Measurements from ENCODE around the gene KLRC2. TPM values are rescaled to one million over a fixed set of nuclear protein-coding genes. Genes with fewer than 3 reads are reported as not detected.
"Not testable (repeated sequence)": the region's sequence is repeated elsewhere in the genome, so short reads cannot be mapped to it uniquely, and the experiment has no call there.

Gene KLRC2
- total RNA-seq, 1 donor from 2014 or later = 0.25 TPM

DNA sequence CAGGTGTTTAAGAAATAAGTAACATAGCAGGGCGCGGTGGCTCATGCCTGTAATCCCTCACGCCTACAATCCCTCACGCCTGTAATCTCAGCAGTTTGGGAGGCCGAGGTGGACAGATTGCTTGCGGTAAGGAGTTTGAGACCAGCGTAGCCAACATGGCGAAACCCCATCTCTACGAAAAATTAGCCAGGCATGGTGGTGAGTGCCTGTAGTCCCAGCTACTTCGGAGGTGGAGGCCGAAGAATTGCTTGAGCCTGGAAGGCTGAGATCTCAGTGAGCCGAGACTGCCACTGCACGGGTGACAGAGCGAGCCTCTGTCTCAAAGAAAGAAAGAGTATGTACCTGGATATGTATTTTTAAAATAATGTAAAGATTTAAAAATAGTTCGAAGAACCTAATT, 39.6 kb downstream of the KLRC2 start:
- intact Hi-C loops (cut with micrococcal nuclease); H3K4me1 Mint-ChIP-seq (ENCODE audit: low read depth); H3K27ac Mint-ChIP-seq; H3K4me3 Mint-ChIP-seq (ENCODE audit: low read depth); H3K9me3 Mint-ChIP-seq; H3K36me3 Mint-ChIP-seq (ENCODE audit: low read depth); DNase-seq (ENCODE audit: low spot score): not testable (repeated sequence)
- peaks cover 25% of the 10 kb centered on the region for H3K27me3 Mint-ChIP-seq (ENCODE audit: low read depth)

GRCh38 chr12:10395390-10395998, 40.3 kb downstream of the KLRC2 start:
- no peaks in the 10 kb centered on the region for H3K36me3 Mint-ChIP-seq (ENCODE audit: low read depth)
- H3K4me1 Mint-ChIP-seq (ENCODE audit: low read depth) = peaks cover 4% of the 10 kb centered on the region
- no peaks in the 10 kb centered on the region for H3K9me3 Mint-ChIP-seq
- H3K4me3 Mint-ChIP-seq (ENCODE audit: low read depth) = no peak overlapping the region
- no peak for DNase-seq (ENCODE audit: low spot score)
- no peak overlapping the region for H3K27ac Mint-ChIP-seq
- intact Hi-C loops (cut with micrococcal nuclease) = no loop called here
- peaks cover 22% of the 10 kb centered on the region for H3K27me3 Mint-ChIP-seq (ENCODE audit: low read depth)

DNA sequence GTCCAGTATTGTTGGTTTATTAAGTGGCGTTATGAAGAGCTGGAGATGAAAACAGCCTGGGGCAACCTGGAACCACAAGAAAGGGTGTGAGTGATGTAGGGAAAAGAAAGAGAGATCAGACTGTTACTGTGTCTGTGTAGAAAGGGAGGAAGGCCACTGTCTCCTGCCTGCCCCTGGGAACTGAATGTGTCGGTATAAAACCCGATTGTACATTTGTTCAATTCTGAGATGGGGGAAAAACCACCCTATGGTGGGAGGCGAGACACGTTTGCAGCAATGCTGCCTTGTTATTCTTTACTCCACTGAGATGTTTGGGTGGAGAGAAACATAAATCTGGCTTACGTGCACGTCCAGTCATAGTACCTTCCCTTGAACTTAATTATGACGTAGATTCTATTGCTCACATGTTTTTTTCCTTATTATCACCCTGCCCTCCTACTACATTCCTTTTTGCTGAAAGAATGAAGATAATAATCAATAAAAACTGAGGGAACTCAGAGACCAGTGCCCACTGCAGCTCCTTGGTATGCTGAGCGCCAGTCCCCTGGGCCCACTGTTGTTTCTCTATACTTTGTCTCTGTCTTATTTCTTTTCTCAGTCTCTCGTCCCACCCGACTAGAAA, 41.2 kb downstream of the KLRC2 start:
- H3K4me1 Mint-ChIP-seq (ENCODE audit: low read depth); H3K27ac Mint-ChIP-seq; intact Hi-C loops (cut with micrococcal nuclease); H3K4me3 Mint-ChIP-seq (ENCODE audit: low read depth); H3K9me3 Mint-ChIP-seq; H3K36me3 Mint-ChIP-seq (ENCODE audit: low read depth); DNase-seq (ENCODE audit: low spot score): not testable (repeated sequence)
- H3K27me3 Mint-ChIP-seq (ENCODE audit: low read depth) = peaks cover 25% of the 10 kb centered on the region

- no peak overlapping the region for H3K4me3 Mint-ChIP-seq (ENCODE audit: low read depth)
- intact Hi-C loops (cut with micrococcal nuclease) = no loop called here
- no peaks in the 10 kb centered on the region for H3K36me3 Mint-ChIP-seq (ENCODE audit: low read depth)
- H3K9me3 Mint-ChIP-seq = no peaks in the 10 kb centered on the region
- DNase-seq (ENCODE audit: low spot score) = no peak
- no peak overlapping the region for H3K27ac Mint-ChIP-seq
- peaks cover 4% of the 10 kb centered on the region for H3K4me1 Mint-ChIP-seq (ENCODE audit: low read depth)
- peaks cover 29% of the 10 kb centered on the region for H3K27me3 Mint-ChIP-seq (ENCODE audit: low read depth)
Observed at GRCh38 chr12:10393291-10393690, 42.5 kb downstream of the KLRC2 start.

DNA sequence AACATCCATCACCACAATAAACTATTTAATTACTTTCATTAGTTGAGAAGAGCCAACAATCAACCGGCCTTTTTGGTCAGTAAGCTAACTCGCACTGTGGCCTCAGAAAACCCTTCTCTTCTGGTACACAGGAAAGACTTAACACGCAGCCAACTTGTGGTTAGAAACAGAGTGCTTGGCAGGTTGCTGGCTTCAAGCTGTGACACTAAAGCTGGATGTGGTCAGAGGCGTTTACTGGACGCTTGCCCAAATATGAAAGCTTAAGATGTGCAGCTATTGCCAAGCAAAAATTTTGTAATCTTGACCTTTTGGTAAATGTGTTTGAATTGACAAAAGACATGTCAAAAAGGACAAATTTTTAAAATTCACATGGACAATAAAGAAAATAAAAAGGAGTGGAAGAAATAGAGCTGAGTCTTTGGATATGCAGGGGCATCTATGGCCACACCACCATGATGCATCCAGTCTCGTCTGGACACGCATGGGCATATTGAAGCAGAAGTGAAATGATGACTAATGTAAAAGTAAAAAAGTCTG, 43.3 kb downstream of the KLRC2 start:
- intact Hi-C loops (cut with micrococcal nuclease) = no loop called here
- no peak overlapping the region for H3K4me3 Mint-ChIP-seq (ENCODE audit: low read depth)
- no peak overlapping the region for H3K27ac Mint-ChIP-seq
- H3K36me3 Mint-ChIP-seq (ENCODE audit: low read depth) = no peaks in the 10 kb centered on the region
- H3K27me3 Mint-ChIP-seq (ENCODE audit: low read depth) = peaks cover 24% of the 10 kb centered on the region
- peaks cover 4% of the 10 kb centered on the region for H3K4me1 Mint-ChIP-seq (ENCODE audit: low read depth)
- DNase-seq (ENCODE audit: low spot score) = no peak
- H3K9me3 Mint-ChIP-seq = no peaks in the 10 kb centered on the region

DNA sequence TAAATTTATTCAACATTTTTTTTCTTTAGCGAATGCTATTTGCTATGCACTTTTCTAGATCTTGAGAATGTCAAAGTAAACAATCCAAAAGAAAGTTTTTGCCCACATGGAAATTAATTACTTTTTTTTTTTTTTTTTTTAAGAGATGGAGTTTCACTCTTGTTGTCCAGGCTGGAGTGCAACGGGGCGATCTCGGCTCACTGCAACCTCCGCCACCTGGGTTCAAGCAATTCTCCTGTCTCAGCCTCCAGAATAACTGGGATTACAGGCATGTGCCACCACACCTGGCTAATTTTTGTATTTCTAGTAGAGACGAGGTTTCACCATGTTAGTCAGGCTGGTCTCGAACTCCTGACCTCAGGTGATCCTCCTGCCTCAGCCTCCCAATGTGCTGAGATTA, 44.8 kb downstream of the KLRC2 start:
- intact Hi-C loops (cut with micrococcal nuclease); H3K4me1 Mint-ChIP-seq (ENCODE audit: low read depth); H3K4me3 Mint-ChIP-seq (ENCODE audit: low read depth); H3K36me3 Mint-ChIP-seq (ENCODE audit: low read depth); H3K27ac Mint-ChIP-seq; H3K9me3 Mint-ChIP-seq; DNase-seq (ENCODE audit: low spot score): not testable (repeated sequence)
- peaks cover 25% of the 10 kb centered on the region for H3K27me3 Mint-ChIP-seq (ENCODE audit: low read depth)

DNA sequence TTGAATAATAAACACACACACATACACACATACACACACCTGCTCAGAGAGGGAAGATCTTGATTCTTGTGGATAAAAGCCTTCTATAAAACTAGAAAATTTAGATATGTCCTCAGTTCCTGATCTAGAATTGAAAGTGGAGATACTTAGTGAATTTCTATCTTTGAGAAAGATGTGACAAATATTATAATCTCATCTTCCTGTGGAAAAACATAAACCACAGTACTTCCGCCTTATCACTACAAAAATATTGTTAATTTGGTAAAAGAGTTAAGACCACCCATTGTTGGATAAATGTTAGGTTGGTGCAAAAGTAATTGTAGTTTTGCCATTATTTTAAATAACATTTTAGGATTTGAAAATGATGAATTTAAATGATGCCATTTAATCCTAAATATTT, 45.9 kb downstream of the KLRC2 start, which contains the start of gene KLRK1:
Gene KLRK1 (minus strand): TSS at position 138 of the 400 bp plus-strand sequence. CDS start 1,231 bp downstream, outside the sequence.
- H3K27ac Mint-ChIP-seq = no peak within 1 kb of the TSS
- peaks cover 31% of the 10 kb centered on the region for H3K27me3 Mint-ChIP-seq (ENCODE audit: low read depth)

DNA sequence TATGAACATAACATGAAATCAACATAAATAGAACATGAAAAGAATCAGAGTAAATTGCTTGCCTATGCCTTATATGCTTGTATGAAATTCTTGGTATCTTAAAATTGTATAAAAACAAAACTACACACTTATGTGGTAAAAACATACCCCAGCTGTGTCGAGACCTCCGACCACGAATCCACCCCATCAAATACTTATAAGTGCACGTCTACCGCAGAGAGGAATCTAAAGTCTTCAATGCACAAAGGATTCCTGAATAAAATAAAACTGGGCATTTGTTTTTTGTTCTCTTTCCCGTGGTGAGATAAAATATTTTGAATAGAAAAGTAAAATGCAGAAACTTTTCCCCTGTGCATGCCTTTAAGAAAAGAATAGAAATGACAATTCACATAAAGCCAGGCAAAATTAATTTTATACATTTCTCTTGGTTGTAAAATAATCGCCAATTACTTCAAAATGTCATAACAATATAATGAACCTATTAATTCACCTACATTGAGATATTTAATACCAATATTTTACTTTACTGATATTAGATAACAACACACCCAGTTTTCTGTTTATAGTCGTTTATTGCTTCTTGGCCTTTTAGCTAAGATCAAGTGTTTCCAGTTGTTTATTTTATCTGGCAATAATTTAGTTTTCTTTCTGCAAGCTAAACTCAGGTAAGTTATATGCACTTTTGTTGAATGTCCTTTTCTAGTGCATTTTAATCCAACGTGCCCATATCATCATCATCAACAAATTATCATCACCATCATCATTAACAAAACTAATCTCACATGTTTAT, 47.0 kb downstream of the KLRC2 start:
- Mint-ChIP-seq H3K36me3 (ENCODE audit: low read depth) (no peaks in the 10 kb centered on the region), H3K27me3 (ENCODE audit: low read depth) (peaks cover 35% of the 10 kb centered on the region), H3K27ac (no peak overlapping the region), H3K4me1 (ENCODE audit: low read depth) (peaks cover 2% of the 10 kb centered on the region), H3K4me3 (ENCODE audit: low read depth) (no peak overlapping the region), H3K9me3 (no peaks in the 10 kb centered on the region)
- intact Hi-C loops (cut with micrococcal nuclease) = no loop called here
- DNase-seq (ENCODE audit: low spot score) = no peak

More for the DNA sequence above, 45.9 kb downstream of the KLRC2 start, which contains the start of gene KLRK1:
- H3K4me3 Mint-ChIP-seq (ENCODE audit: low read depth) = no peak within 1 kb of the TSS
- no peak for DNase-seq (ENCODE audit: low spot score)
- H3K4me1 Mint-ChIP-seq (ENCODE audit: low read depth) = peaks cover 4% of the 10 kb centered on the region
- intact Hi-C loops (cut with micrococcal nuclease) = no loop called here
- no peaks in the 10 kb centered on the region for H3K9me3 Mint-ChIP-seq
- H3K36me3 Mint-ChIP-seq (ENCODE audit: low read depth) = no peaks in the 10 kb centered on the region

GRCh38 chr12:10387498-10387897, 48.3 kb downstream of the KLRC2 start:
- H3K4me3 Mint-ChIP-seq (ENCODE audit: low read depth); H3K36me3 Mint-ChIP-seq (ENCODE audit: low read depth); H3K4me1 Mint-ChIP-seq (ENCODE audit: low read depth); DNase-seq (ENCODE audit: low spot score); H3K9me3 Mint-ChIP-seq; H3K27ac Mint-ChIP-seq; intact Hi-C loops (cut with micrococcal nuclease): not testable (repeated sequence)
- H3K27me3 Mint-ChIP-seq (ENCODE audit: low read depth) = peaks cover 37% of the 10 kb centered on the region

DNA sequence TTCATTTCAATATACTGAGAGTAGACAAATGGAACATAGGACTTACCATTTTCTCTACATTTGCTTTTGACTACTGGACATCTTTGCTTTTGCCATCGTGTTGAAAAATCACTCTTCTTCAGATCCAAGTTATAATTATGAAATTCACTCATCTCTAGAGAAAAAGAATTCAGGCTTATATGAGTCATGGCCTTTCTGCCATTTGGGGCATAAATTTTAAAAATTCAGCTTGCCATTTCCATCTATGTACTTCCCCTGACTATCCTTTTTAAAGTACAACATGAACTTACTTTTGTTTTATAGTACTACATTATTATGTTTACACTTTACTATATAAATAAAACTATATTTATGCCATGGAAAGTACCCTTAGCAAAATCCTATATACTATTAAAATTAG, 49.0 kb downstream of the KLRC2 start:
- Mint-ChIP-seq H3K36me3 (ENCODE audit: low read depth) (no peaks in the 10 kb centered on the region), H3K27ac (no peak overlapping the region)
- intact Hi-C loops (cut with micrococcal nuclease) = no loop called here

DNA sequence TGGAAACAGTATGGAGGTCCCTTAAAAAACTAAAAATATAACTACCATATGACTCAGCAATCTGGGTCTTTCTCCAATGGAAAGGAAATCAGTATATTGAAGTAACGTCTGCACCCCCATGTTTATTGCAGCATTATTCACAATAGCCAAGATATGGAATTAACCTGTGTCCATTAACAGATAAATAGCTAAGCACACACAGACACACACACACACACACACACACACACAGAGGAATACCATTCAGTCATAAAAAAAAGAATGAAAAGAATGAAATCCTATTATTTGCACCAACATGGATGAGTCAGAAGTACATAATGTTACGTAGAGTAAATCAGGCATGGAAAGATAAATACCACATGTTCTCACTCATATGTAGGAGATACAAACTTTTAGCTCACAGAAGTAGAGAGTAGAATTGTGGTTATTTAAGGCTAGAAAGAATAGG, 50.6 kb downstream of the KLRC2 start:
- Mint-ChIP-seq H3K27ac (no peak overlapping the region), H3K4me3 (ENCODE audit: low read depth) (no peak overlapping the region), H3K27me3 (ENCODE audit: low read depth) (peaks cover 41% of the 10 kb centered on the region), H3K9me3 (no peaks in the 10 kb centered on the region), H3K36me3 (ENCODE audit: low read depth) (no peaks in the 10 kb centered on the region), H3K4me1 (ENCODE audit: low read depth) (peaks cover 7% of the 10 kb centered on the region)
- DNase-seq (ENCODE audit: low spot score) = no peak
- intact Hi-C loops (cut with micrococcal nuclease) = no loop called here

More for the DNA sequence above, 49.0 kb downstream of the KLRC2 start:
- H3K9me3 Mint-ChIP-seq = no peaks in the 10 kb centered on the region
- peaks cover 2% of the 10 kb centered on the region for H3K4me1 Mint-ChIP-seq (ENCODE audit: low read depth)
- peaks cover 36% of the 10 kb centered on the region for H3K27me3 Mint-ChIP-seq (ENCODE audit: low read depth)
- DNase-seq (ENCODE audit: low spot score) = no peak
- H3K4me3 Mint-ChIP-seq (ENCODE audit: low read depth) = no peak overlapping the region

GRCh38 chr12:10384191-10384590, 51.6 kb downstream of the KLRC2 start:
- no peaks in the 10 kb centered on the region for H3K36me3 Mint-ChIP-seq (ENCODE audit: low read depth)
- H3K27ac Mint-ChIP-seq = no peak overlapping the region
- H3K27me3 Mint-ChIP-seq (ENCODE audit: low read depth) = peaks cover 34% of the 10 kb centered on the region
- H3K4me1 Mint-ChIP-seq (ENCODE audit: low read depth) = peaks cover 5% of the 10 kb centered on the region
- intact Hi-C loops (cut with micrococcal nuclease) = no loop called here
- no peaks in the 10 kb centered on the region for H3K9me3 Mint-ChIP-seq
- H3K4me3 Mint-ChIP-seq (ENCODE audit: low read depth) = no peak overlapping the region
- DNase-seq (ENCODE audit: low spot score) = no peak

Measured in activated T-helper 2 cell treated with anti-CD3 and anti-CD28 coated beads, Interferon-gamma antibody, Interleukin-2, Interleukin-4, amounts not matched to agents 10 μg/mL and 5 μg/mL and 100 μg/mL, durations not matched to agents 14 hours and 24 hours and 36 hours (primary cell).